HCT116 (cell line): ENCODE results near the gene FOXL2NB. TPM values are rescaled to one million over a fixed set of nuclear protein-coding genes. Genes with fewer than 3 reads are reported as not detected.

Source experiments
- ATAC-seq: fragments of 200-7000 bp; cut with Tn5 transposase; 2 replicates; pipeline ENCODE4 v1.9.1; 2020; ENCODE audit warnings: mild to moderate bottlenecking, moderate library complexity
- BruUV-seq: library from RNA; stranded (reverse); fragments of 400-500 nt; replicated peaks from 2 replicates; lab custom pipeline; 2021; lab: Mats Ljungman, UMichigan
- CTCF ChIA-PET: fragments of 300-600 bp; sonication (Branson Sonifier 250); formaldehyde crosslinking; loops from one replicate; lab custom pipeline; 2021; ENCODE audit warnings: antibody characterized with exemption; lab: Charles Lee
- POLR2A ChIA-PET: fragments of 300-600, 350-600 bp; sonication (Branson Sonifier 250); formaldehyde crosslinking; loops from one replicate; lab custom pipeline; 2021; ENCODE audit warnings: antibody characterized with exemption; lab: Charles Lee
- RAD21 ChIA-PET, 2 experiments: fragments of 300-600 bp; sonication (Branson Sonifier 250); formaldehyde crosslinking; loops; one replicate each; lab custom pipeline; 2023; ENCODE audit warnings: low total read pairs in 2 of 2; ENCODE audit not compliant: uncharacterized antibody in 2 of 2, unreplicated experiment in 2 of 2, low non-redundant PET in 1 of 2; lab: Charles Lee
- DNase-seq: peaks from one replicate; pipeline ENCODE4 v3.0.0-alpha.2; 2010; ENCODE audit warnings: low read depth, low spot score
- H2AFZ ChIP-seq: fragments of 200-600 bp; shearing (Covaris generic), sonication (generic); 2 replicates; pipeline ENCODE4 v1.6.1; 2017; ENCODE audit warnings: low read depth, mixed run types, mixed read lengths, antibody characterized with exemption, low read length; ENCODE audit not compliant: poor library complexity, severe bottlenecking
- H3K27ac ChIP-seq: 2 replicates; pipeline ENCODE4 v1.5.1; 2012; ENCODE audit warnings: low read depth, low read length
- H3K27me3 ChIP-seq: fragments of 200-600 bp; sonication (generic); 2 replicates; pipeline ENCODE4 v1.6.1; 2016; ENCODE audit warnings: mixed run types, low read length, mixed read lengths; ENCODE audit not compliant: insufficient read depth
- H3K36me3 ChIP-seq, 2 experiments: fragments of 200-500 bp in 1 of 2; fragments of 200-600 bp in 1 of 2; sonication (Bioruptor generic) in 1 of 2; sonication (generic) in 1 of 2; 2 replicates each; pipeline versions ENCODE4 v1.5.1 to v1.6.1; 2014 to 2016; ENCODE audit warnings: low read length in 2 of 2, inconsistent platforms in 1 of 2, mixed read lengths in 1 of 2, mixed run types in 1 of 2; ENCODE audit not compliant: insufficient read depth in 2 of 2, control insufficient read depth in 1 of 2
- H3K4me1 ChIP-seq, 2 experiments: fragments of 200-600 bp in 1 of 2; sonication (generic) in 1 of 2; 2 replicates each; pipeline versions ENCODE4 v1.5.1 to v1.6.1; 2012 to 2017; ENCODE audit warnings: low read length in 2 of 2, inconsistent platforms in 1 of 2, mild to moderate bottlenecking in 1 of 2, mixed read lengths in 1 of 2, mixed run types in 1 of 2, moderate library complexity in 1 of 2; ENCODE audit not compliant: insufficient read depth in 2 of 2, control insufficient read depth in 1 of 2
- H3K4me2 ChIP-seq: fragments of 200-600 bp; sonication (generic); 2 replicates; pipeline ENCODE4 v1.6.1; 2017; ENCODE audit warnings: mixed run types, low read length, mixed read lengths
- H3K4me3 ChIP-seq, 2 experiments: fragments of 200-600 bp in 1 of 2; sonication (generic) in 1 of 2; replicated peaks in 1 of 2; 2 replicates each; pipeline ENCODE4 v1.5.1; 2011 to 2016; ENCODE audit warnings: low read length in 2 of 2, control low read depth in 1 of 2, low read depth in 1 of 2, mild to moderate bottlenecking in 1 of 2, mixed read lengths in 1 of 2, mixed run types in 1 of 2
- H3K79me2 ChIP-seq: fragments of 200-600 bp; sonication (generic); 2 replicates; pipeline ENCODE4 v1.6.1; 2017; ENCODE audit warnings: mild to moderate bottlenecking, mixed run types, low read length, moderate library complexity, mixed read lengths; ENCODE audit not compliant: insufficient read depth
- H3K9ac ChIP-seq: fragments of 200-600 bp; sonication (generic); 2 replicates; pipeline ENCODE4 v1.6.1; 2016; ENCODE audit warnings: low read length, mixed read lengths
- H3K9me2 ChIP-seq: fragments of 200-600 bp; sonication (generic), shearing (Covaris generic); 2 replicates; pipeline ENCODE4 v1.6.1; 2017; ENCODE audit warnings: mixed run types, mild to moderate bottlenecking, moderate library complexity; ENCODE audit not compliant: insufficient read depth
- H3K9me3 ChIP-seq, 2 experiments: fragments of 200-500 bp in 1 of 2; fragments of 200-600 bp in 1 of 2; sonication (Bioruptor generic) in 1 of 2; sonication (generic) in 1 of 2; 2 replicates each; pipeline ENCODE4 v1.6.1; 2014 to 2017; ENCODE audit warnings: low read length in 2 of 2, mixed read lengths in 2 of 2, inconsistent platforms in 1 of 2, low read depth in 1 of 2, mild to moderate bottlenecking in 1 of 2, mixed run types in 1 of 2, moderate library complexity in 1 of 2; ENCODE audit not compliant: control insufficient read depth in 1 of 2, insufficient read depth in 1 of 2
- H4K20me1 ChIP-seq: fragments of 200-600 bp; sonication (generic), shearing (Covaris generic); 2 replicates; pipeline ENCODE4 v1.6.1; 2017; ENCODE audit warnings: mixed run types, mild to moderate bottlenecking, moderate library complexity; ENCODE audit not compliant: insufficient read depth
- CEBPB ChIP-seq: IDR thresholded peaks from 2 replicates; pipeline ENCODE4 v1.6.1; 2012; ENCODE audit warnings: low read depth
- EGR1 ChIP-seq: IDR thresholded peaks from 2 replicates; pipeline ENCODE4 v1.6.1; 2012; ENCODE audit warnings: low read depth
- FOSL1 ChIP-seq: IDR thresholded peaks from 2 replicates; pipeline ENCODE4 v1.6.1; 2012; ENCODE audit warnings: low read depth
- POLR2A ChIP-seq: IDR thresholded peaks from 2 replicates; pipeline ENCODE4 v1.7.0; 2011; ENCODE audit warnings: borderline replicate concordance; ENCODE audit not compliant: insufficient read depth, insufficient read length; ENCODE audit errors: extremely low read depth
- POLR2AphosphoS5 ChIP-seq: IDR thresholded peaks from 2 replicates; pipeline ENCODE4 v1.6.1; 2011; ENCODE audit warnings: mild to moderate bottlenecking, low read depth, low read length, moderate library complexity
- REST ChIP-seq: IDR thresholded peaks from 2 replicates; pipeline ENCODE4 v1.6.1; 2012; ENCODE audit warnings: low read depth
- SIN3A ChIP-seq: IDR thresholded peaks from 2 replicates; pipeline ENCODE4 v1.6.1; 2012; ENCODE audit warnings: low read depth
- SRF ChIP-seq: IDR thresholded peaks from 2 replicates; pipeline ENCODE4 v1.6.1; 2012; ENCODE audit warnings: low read depth
- ZBTB33 ChIP-seq: IDR thresholded peaks from 2 replicates; pipeline ENCODE4 v1.6.1; 2011; ENCODE audit warnings: mild to moderate bottlenecking, low read length, moderate library complexity; ENCODE audit not compliant: insufficient replicate concordance; ENCODE audit errors: extremely low read depth
- ZFX ChIP-seq: fragments of 450-650 bp; IDR thresholded peaks from 2 replicates; pipeline ENCODE4 v1.6.1; 2017
- intact Hi-C: fragments of 100-400 bp; cut with micrococcal nuclease; formaldehyde crosslinking; loops from 2 replicates; pipeline ENCODE4 v1.10.0; 2022
- total RNA-seq: library from RNA; stranded (reverse); gene quantifications from one replicate; pipeline ENCODE4 v1.2.1, GENCODE V29; 2021; ENCODE audit not compliant: unreplicated experiment
- TF ChIP-seq, protein P1 (sequence below): IDR thresholded peaks from 2 replicates; pipeline ENCODE4 v1.6.1; 2012

FOXL2NB gene
- total RNA-seq, 1 experiment from 2014 or later: 0.93 TPM

DNA sequence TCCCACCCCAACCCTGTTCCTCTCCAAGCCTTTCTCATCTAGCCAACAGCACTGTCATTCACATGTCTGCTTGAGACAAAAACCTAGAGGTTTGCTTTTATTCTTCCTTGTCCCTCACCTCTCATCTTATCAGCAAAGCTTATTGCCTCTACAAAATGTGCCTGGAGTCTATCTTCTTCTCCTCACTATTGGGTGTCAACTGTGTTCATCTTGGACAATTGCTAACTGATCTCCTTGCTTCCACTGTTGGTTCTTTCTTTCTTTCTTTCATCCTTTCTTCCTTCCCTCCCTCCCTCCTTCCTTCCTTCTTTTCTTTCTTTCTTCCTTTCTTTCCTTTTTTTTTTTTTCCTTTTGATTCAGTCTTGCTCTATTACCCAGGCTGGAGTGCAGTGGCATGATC is 48.3 kb upstream of the FOXL2NB start:
- no TSS peak for BruUV-seq

More for the DNA sequence above, 48.3 kb upstream of the FOXL2NB start:
- intact Hi-C loops: no loop called here
- ChIA-PET CTCF (interaction anchor here (6.4 kb wide), 1 partner anchor 17 kb away, joined by 40 read pairs; no protein-coding TSS in a partner anchor), RAD21 (no interaction called here), POLR2A (interaction anchor here (1.7 kb wide), 1 partner anchor 36 kb away, joined by 4 read pairs; no protein-coding TSS in a partner anchor)
- DNase-seq (no peak), ATAC-seq (no peak)
- no peaks in the 10 kb centered on the region for H3K9me2 ChIP-seq
- no peak overlapping the region for H3K9ac ChIP-seq
- H3K4me1 ChIP-seq: no peaks in the 10 kb centered on the region
- no peaks in the 10 kb centered on the region for H3K36me3 ChIP-seq
- no peaks in the 10 kb centered on the region for H4K20me1 ChIP-seq
- no peak overlapping the region for H3K4me3 ChIP-seq
- no peak overlapping the region for H3K4me2 ChIP-seq
- no peaks in the 10 kb centered on the region for H3K79me2 ChIP-seq
- no peaks in the 10 kb centered on the region for H3K9me3 ChIP-seq
- TF ChIP-seq SRF (no peak), ZFX (no peak), CEBPB (no peak), POLR2A (no peak), REST (no peak), POLR2AphosphoS5 (no peak), ZBTB33 (no peak), SIN3A (no peak), FOSL1 (no peak), EGR1 (no peak)
- TF ChIP-seq, protein P1, sequence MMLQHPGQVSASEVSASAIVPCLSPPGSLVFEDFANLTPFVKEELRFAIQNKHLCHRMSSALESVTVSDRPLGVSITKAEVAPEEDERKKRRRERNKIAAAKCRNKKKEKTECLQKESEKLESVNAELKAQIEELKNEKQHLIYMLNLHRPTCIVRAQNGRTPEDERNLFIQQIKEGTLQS: no peak
- H2AFZ ChIP-seq: no peak overlapping the region
- H3K27ac ChIP-seq: no peak overlapping the region
- H3K27me3 ChIP-seq: no peaks in the 10 kb centered on the region
